ENCODE data around the gene MYH4. TPM values are rescaled to one million over a fixed set of nuclear protein-coding genes. Genes with fewer than 3 reads are reported as not detected.

MYH4 gene
- total and polyA plus RNA-seq, 9 of the 15 experiments (the other 6 are each of a cell fraction or from before 2014, with no cell fraction given) = not detected

GRCh38 chr17:10447026-10447931 is 22.1 kb downstream of the MYH4 start:
- no peak overlapping the region for H3K4me2 ChIP-seq (ENCODE audit: insufficient read depth, low read length)
- no peak overlapping the region for H2AFZ ChIP-seq (ENCODE audit: low read depth, low read length)
- WGBS (ENCODE audit: insufficient coverage, low coverage, missing lambda C conversion rate) = 4% methylated on average over 6 of the region's 7 CpGs
- ChIA-PET POLR2A (interaction anchor here (1.2 kb wide), 1 partner anchor 9 kb away, joined by 3 read pairs; no protein-coding TSS in a partner anchor), CTCF (ENCODE audit: low intra/inter-chr PET ratio) (no interaction called here)
- H4K20me1 ChIP-seq (replicated peaks; ENCODE audit: control insufficient read depth, insufficient read depth, low read length) = no peaks in the 10 kb centered on the region
- H3K4me3 ChIP-seq = no peak overlapping the region
- H3K9me3 ChIP-seq (replicated peaks; ENCODE audit: control insufficient read depth, insufficient read depth, low read depth, low read length) = no peaks in the 10 kb centered on the region
- no peaks in the 10 kb centered on the region for H3K9me1 ChIP-seq (ENCODE audit: control insufficient read depth, insufficient read depth, low read length)
- H3K27ac ChIP-seq (ENCODE audit: extremely low read depth, low read depth, low read length) = no peak overlapping the region
- no TSS peak for BruUV-seq (replicated peaks)
- TF ChIP-seq PRMT5 (CRISPR knock-in tag; IDR thresholded peaks at IDR 0.05) (no peak), ZNF124 (CRISPR knock-in tag; IDR thresholded peaks at IDR 0.05) (no peak), SMARCB1 (IDR thresholded peaks at IDR 0.05; ENCODE audit: insufficient read length, low read depth) (no peak), MYBL2 (IDR thresholded peaks at IDR 0.05; ENCODE audit: low read depth) (no peak), MYBL2 (CRISPR knock-in tag; IDR thresholded peaks at IDR 0.05; ENCODE audit: borderline replicate concordance) (no peak), KLF16 (IDR thresholded peaks at IDR 0.05) (no peak), PPARD (CRISPR knock-in tag; IDR thresholded peaks at IDR 0.05) (no peak), ZFP30 (CRISPR knock-in tag; IDR thresholded peaks at IDR 0.05; ENCODE audit: borderline replicate concordance) (no peak), PRPF4 (IDR thresholded peaks at IDR 0.05; ENCODE audit: insufficient read depth, low read depth, low read length, poor library complexity, severe bottlenecking) (no peak), ATF7 (IDR thresholded peaks at IDR 0.05) (no peak), ARNT (IDR thresholded peaks at IDR 0.05) (no peak), SIRT6 (IDR thresholded peaks at IDR 0.05; ENCODE audit: low read depth, low read length) (no peak), ATF4 (CRISPR knock-in tag; IDR thresholded peaks at IDR 0.05) (no peak), HDAC6 (IDR thresholded peaks at IDR 0.05; ENCODE audit: low read depth, low read length) (no peak), MAFK (IDR thresholded peaks at IDR 0.05; ENCODE audit: low read length) (no peak)
- H3K4me1 ChIP-seq (replicated peaks in 1 of 2; ENCODE audit: control insufficient read depth in 2 of 2, insufficient read depth in 2 of 2, low read length in 2 of 2) = no peaks in the 10 kb centered on the region
- ATAC-seq (no peak), DNase-seq (ENCODE audit: extremely low read depth in 1 of 4, low spot score in 3 of 4) (no peak), FAIRE-seq (no peak)
- H3K27me3 ChIP-seq (ENCODE audit: control insufficient read depth in 2 of 2, insufficient read depth in 2 of 2, low read length in 2 of 2) = no peaks in the 10 kb centered on the region
- H3K79me2 ChIP-seq (ENCODE audit: control insufficient read depth, insufficient read depth, low read length) = no peaks in the 10 kb centered on the region
- in situ Hi-C loops (cut with MboI) (no loop called here), intact Hi-C loops (cut with micrococcal nuclease) (no loop called here)
- H3K36me3 ChIP-seq (ENCODE audit: control insufficient read depth, insufficient read depth, low read length) = no peaks in the 10 kb centered on the region
- no peak overlapping the region for H3K9ac ChIP-seq (ENCODE audit: insufficient read depth in 1 of 2, low read depth in 2 of 2, low read length in 2 of 2)
